Stimulated activated CD8-positive, alpha-beta memory T cell treated with anti-CD3 and anti-CD28 coated beads, Interleukin-4, amount 100 ng/mL, for 48 hours (primary cell): ENCODE measurements around the gene TFAP2A.

ENCODE experiments used
- DNase-seq: peaks from one replicate; pipeline ENCODE4 v3.0.0-alpha.2; 2020

TFAP2A gene

GRCh38 chr6:10425975-10426780 is 11.3 kb upstream of the TFAP2A start:
- no peak for DNase-seq

GRCh38 chr6:10425176-10425974 is 10.5 kb upstream of the TFAP2A start:
- DNase-seq = no peak

GRCh38 chr6:10424040-10424439 is 9.2 kb upstream of the TFAP2A start:
- no peak for DNase-seq

DNA sequence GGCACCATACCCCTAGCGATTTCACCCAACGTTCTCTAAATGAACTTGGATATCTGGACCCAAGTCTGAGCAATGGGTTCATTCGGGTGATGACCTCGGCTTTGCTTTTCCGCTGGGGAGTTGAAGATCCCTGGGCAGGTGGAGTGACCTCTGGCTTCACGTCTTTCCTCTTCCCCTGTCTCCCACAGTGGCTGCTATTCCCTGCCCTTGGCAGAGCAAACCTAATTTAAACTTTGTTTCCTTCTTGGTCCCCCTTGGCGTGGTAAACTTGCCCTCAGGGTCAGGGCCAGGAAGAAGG is 7.8 kb upstream of the TFAP2A start:
- no peak for DNase-seq

GRCh38 chr6:10421921-10422736 is 7.3 kb upstream of the TFAP2A start:
- no peak for DNase-seq

- DNase-seq = no peak
Observed at GRCh38 chr6:10421158-10421920, 6.5 kb upstream of the TFAP2A start.

GRCh38 chr6:10420546-10421157 is 5.8 kb upstream of the TFAP2A start:
- DNase-seq = no peak

DNA sequence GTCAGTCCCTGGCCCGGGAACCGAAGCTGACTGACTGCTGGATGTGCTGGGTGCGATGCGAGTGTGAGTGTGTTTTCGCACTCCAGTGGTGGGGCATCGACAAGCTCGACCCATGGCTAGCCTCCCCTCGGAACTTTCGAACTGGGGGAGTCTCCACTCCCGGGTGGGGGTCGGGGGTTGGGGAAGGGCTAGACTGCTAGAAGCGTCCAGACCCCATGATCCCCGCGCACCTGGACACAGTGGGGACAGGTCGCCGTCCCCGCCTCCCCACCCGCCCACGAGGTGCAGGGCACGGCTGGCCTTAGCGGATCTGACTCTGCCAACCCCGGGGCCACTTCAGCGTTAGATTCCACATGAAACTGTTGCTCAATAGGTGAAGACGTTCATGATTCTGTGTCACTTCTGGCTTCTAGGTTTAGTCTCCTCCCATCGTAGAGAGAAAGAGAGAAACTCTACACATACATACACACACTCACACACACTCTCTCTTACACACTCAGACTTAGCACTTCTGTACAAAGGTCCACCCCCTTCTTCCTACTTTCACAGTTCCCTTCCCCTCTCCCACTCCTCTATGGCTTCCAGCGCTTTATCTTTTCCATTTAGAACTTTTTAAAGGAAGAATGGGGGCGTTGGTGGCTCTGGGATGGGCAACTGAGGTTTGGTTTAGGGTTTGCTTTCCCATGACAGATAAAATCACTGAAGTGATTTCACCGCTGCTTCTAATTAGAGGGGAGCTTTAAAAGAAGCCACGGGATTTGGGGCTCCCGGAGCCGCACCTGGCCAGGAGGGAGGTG is 5.1 kb upstream of the TFAP2A start:
- DNase-seq = no peak

GRCh38 chr6:10418862-10419748 is 4.2 kb upstream of the TFAP2A start:
- no peak for DNase-seq

- no peak for DNase-seq
Observed at GRCh38 chr6:10418361-10418861, 3.5 kb upstream of the TFAP2A start.

GRCh38 chr6:10417681-10418104 is 2.8 kb upstream of the TFAP2A start:
- DNase-seq = no peak

DNA sequence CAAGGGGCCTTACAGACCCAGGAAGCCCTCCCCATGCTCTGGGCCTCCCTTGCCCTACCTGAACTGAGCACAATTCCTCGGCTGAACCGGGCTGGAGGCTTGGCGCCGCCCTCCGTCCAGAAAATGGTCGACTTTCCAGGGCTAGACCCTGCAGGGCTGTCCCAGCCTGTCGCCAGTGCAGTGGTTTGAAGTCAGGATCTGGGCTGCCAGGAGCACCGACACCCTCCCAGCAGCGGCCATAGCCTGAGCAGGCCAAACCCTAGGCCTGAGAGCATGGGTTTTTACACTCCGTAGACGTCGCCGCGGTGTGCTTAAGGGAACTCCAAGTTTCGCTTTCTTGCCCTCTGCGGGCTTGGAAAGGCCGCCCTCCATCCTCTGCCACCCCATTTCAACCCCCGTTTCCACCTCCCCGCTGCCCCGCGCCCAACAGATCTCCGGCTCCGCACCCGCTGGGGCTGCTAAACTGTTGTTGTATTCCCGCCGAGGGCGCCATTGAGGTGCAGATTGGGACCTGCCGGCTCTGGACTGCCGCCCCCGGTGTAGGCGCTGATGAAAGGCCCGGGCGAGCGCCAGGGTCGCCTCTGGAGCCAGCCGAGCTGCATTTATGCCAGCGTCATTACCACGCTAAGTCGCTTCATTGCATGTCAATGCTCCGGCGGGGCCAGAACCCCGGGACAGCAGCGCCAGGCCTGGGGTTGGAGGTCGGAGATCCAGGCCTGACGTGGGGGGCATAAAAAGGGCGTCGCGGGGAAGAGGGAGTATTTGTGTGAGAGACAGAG is 2.2 kb upstream of the TFAP2A start:
- no peak for DNase-seq

GRCh38 chr6:10416516-10416862 is 1.6 kb upstream of the TFAP2A start:
- DNase-seq = no peak

GRCh38 chr6:10415617-10416480 is 975 bp upstream of the TFAP2A start:
- no peak for DNase-seq

DNA sequence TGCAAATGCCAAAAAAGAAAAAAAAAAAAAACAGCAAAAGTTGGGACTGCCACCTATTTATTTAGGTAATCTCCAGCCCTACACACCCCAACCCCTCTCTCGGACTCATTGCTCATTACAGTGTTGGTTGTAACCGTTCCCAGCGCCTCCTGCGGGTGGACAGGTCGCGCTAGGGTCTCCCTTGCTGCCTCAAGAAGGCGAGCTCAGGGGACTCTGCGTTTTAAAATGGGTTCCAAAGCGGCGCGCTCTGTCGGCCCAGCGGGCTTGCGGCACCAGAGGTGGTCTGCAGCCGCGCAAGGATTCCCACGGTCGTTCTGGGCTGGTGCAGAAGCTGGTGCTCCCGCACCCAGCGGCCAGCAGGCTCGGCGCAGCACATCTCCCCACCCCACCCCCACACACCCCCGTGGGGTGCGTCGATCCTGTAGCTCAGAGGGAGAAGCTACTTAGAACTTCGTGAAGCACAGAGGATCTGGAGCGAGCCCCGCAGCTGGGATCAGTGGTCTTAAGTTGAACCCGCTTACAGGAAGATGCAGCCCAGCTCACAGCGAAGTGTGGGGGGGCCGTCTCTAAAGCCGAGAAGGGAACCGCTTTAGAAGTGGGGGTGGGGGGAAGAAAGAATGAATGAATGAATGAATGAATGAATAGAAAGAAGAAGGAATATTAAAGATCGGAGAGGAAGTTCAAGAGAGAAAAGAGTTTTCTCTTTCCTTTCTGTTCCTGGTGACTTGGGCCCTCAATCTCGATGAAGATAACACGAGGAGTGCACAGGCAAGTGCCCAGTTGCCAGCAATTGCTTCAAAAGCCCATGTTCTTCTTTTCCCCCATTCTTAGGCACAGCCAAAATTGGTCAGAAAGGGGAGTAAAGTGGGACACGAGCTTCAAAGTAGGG is 780 bp downstream of the TFAP2A start:
- DNase-seq = no peak

DNA sequence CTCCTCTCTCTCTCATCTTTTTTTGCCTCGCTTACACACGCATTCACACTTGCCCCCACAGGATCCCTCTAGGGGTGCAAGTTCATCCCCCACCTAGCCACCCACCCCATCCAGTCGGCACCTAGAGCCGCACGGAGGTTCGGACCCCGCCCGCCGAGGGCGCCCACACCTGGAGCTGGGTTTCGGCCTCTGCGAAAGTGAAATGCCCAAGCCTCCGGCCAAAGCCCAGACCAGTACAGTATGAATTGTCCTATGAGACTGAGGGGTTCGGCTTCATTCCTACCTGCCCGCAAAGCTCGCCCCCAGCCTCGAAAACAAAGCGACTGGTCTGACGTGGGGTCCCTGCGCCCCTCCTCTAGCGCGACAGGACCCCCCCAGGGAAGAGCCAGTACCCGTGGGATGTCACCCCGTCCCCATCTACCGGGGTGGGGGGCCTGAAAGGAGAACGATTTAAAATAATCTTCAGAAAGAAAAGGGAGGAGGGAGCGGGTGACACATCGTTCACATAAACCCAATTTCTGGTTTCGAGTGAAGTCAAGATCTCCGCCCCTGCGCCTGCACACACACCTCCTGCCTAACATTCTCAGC is 1.5 kb downstream of the TFAP2A start:
- DNase-seq = no peak
